Neuron (in vitro differentiated cells): Measurements from ENCODE around the gene SLITRK2.

ENCODE experiments used
- H2AFZ ChIP-seq: one replicate; pipeline ENCODE4 v1.6.1; 2013; ENCODE audit warnings: low read depth, mild to moderate bottlenecking, inconsistent platforms, low read length, moderate library complexity
- H3K27me3 ChIP-seq: one replicate; pipeline ENCODE4 v1.6.1; 2013; ENCODE audit warnings: low read length; ENCODE audit not compliant: insufficient read depth
- H3K36me3 ChIP-seq: one replicate; pipeline ENCODE4 v1.6.1; 2013; ENCODE audit warnings: low read length; ENCODE audit not compliant: insufficient read depth
- H3K4me1 ChIP-seq: one replicate; pipeline ENCODE4 v1.6.1; 2013; ENCODE audit warnings: low read length; ENCODE audit not compliant: insufficient read depth
- H3K4me3 ChIP-seq: 2 replicates; pipeline ENCODE4 v1.5.1; 2013; ENCODE audit warnings: mild to moderate bottlenecking, low read length, moderate library complexity
- H3K9me3 ChIP-seq: one replicate; pipeline ENCODE4 v1.6.1; 2013; ENCODE audit warnings: low read length

Gene SLITRK2

GRCh38 chrX:145817331-145818185 is at the start of gene SLITRK2:
Gene SLITRK2 (plus strand): TSS chrX:145817829. CDS start chrX:145822426, 4,597 bp downstream.
- Histone ChIP-seq H3K4me1 (no peaks in the 10 kb centered on the region), H3K27me3 (peaks cover 67% of the 10 kb centered on the region), H3K36me3 (no peaks in the 10 kb centered on the region), H3K9me3 (no peaks in the 10 kb centered on the region), H3K4me3 (no peak within 1 kb of the TSS), H2AFZ (no peak within 1 kb of the TSS)

DNA sequence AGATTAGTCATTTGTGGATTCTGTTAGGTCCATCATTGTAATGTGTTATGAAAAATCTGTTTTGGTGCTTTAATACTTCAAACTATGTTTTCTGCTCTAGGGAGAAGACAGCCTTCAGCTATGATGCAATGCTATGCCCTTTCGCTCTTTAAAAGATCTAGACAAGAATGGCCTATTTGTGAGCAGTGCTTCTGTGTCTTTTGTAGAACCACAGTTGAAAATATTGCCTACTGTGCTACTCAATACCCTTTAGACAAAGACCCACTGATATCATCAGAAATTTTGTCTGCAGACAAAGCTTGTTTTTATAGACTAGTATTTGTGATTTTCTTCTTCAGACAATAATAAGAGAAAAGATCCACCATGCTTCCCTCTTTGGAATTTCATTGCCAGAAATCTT is 44.6 kb upstream of the SLITRK2 start:
- H3K36me3 ChIP-seq = no peaks in the 10 kb centered on the region
- H3K4me1 ChIP-seq = no peaks in the 10 kb centered on the region
- H3K27me3 ChIP-seq = no peaks in the 10 kb centered on the region
- H3K9me3 ChIP-seq = no peaks in the 10 kb centered on the region
- H3K4me3 ChIP-seq = no peak overlapping the region
- H2AFZ ChIP-seq = no peak overlapping the region

GRCh38 chrX:145792281-145792680 is 25.3 kb upstream of the SLITRK2 start:
- peaks cover 3% of the 10 kb centered on the region for H3K27me3 ChIP-seq
- H3K36me3 ChIP-seq = no peaks in the 10 kb centered on the region
- H3K4me3 ChIP-seq = no peak overlapping the region
- no peaks in the 10 kb centered on the region for H3K4me1 ChIP-seq
- no peak overlapping the region for H2AFZ ChIP-seq
- no peaks in the 10 kb centered on the region for H3K9me3 ChIP-seq

DNA sequence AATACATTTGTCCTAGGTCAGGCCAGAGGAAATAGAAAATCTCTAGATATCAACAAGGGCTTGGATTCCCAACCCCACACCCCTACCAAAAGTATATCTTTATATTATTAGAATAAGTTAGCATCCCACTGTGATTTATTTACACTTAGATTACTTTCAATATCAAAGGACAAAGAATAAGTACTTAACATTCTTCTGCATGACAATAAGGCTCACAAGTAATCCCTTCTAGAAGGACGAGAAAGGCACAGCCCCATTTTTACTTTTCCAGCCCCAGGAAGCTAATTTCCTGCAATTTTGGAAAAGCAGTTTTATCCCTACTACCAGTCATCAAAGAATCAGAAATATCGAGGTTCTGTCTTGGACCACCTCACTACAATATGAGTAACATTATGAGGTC is 14.1 kb upstream of the SLITRK2 start:
- Histone ChIP-seq H3K27me3 (no peaks in the 10 kb centered on the region), H3K36me3 (no peaks in the 10 kb centered on the region), H3K4me3 (no peak overlapping the region), H2AFZ (no peak overlapping the region), H3K9me3 (no peaks in the 10 kb centered on the region), H3K4me1 (no peaks in the 10 kb centered on the region)

DNA sequence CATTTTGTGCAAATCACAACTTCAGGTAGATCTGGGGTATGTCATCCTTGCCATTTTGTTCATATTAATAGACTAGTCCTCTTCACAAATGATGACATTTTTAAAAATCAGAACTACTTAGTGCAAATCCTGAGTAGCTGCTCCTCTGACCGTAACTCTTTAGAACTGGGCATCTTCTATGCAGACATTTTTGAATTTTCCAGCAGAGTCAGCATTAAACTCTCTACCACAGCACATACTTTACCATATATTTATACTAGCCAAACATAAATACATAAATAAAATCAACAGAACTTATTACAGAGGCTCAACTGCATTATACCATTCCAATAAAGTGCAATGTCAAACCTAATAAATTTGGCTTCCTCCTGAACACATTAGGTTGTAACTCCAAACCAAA is 4.5 kb upstream of the SLITRK2 start:
- H3K4me1 ChIP-seq = no peaks in the 10 kb centered on the region
- peaks cover 30% of the 10 kb centered on the region for H3K27me3 ChIP-seq
- H3K36me3 ChIP-seq = no peaks in the 10 kb centered on the region
- no peaks in the 10 kb centered on the region for H3K9me3 ChIP-seq
- no peak overlapping the region for H3K4me3 ChIP-seq
- no peak overlapping the region for H2AFZ ChIP-seq

DNA sequence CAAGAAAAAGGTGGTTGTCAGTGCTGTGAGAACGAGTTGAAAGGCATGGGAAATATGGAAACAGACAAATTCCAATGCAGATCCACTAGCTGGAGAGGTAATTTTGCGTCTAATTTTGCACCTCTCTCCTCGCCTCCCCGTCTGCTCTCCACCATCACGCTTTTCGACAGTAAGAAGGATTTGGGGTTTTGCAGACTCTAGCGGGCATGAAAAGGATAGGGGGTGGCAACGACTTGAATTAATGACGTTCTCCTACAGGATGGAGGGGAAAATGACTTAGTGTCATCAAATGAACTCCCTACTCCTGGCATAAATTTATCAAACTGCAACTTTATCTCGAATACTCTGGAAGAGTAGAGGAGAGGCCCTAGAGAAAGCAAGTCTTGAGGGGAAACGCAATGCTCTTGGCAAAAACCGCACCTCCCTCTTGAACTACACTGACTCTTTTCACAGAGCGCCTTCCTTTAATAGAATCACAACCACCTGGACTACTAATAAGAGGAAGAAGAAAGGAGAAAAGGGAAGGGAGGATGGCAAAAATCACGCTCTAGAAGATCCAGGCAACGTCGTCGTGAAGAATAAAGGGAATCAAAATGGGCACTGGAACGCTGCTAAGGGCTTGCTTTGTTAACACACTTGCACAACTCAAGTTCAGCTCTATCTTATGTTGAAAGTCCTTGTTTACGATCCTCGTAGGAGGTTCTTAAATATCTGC is 871 bp upstream of the SLITRK2 start:
- Histone ChIP-seq H3K27me3 (peaks cover 59% of the 10 kb centered on the region), H3K4me1 (no peaks in the 10 kb centered on the region), H3K4me3 (no peak overlapping the region), H3K9me3 (no peaks in the 10 kb centered on the region), H2AFZ (no peak overlapping the region), H3K36me3 (no peaks in the 10 kb centered on the region)

GRCh38 chrX:145818186-145819113 is 821 bp downstream of the SLITRK2 start:
- Histone ChIP-seq H3K4me1 (no peaks in the 10 kb centered on the region), H3K4me3 (no peak overlapping the region), H2AFZ (no peak overlapping the region), H3K36me3 (no peaks in the 10 kb centered on the region), H3K9me3 (no peaks in the 10 kb centered on the region), H3K27me3 (peaks cover 75% of the 10 kb centered on the region)

DNA sequence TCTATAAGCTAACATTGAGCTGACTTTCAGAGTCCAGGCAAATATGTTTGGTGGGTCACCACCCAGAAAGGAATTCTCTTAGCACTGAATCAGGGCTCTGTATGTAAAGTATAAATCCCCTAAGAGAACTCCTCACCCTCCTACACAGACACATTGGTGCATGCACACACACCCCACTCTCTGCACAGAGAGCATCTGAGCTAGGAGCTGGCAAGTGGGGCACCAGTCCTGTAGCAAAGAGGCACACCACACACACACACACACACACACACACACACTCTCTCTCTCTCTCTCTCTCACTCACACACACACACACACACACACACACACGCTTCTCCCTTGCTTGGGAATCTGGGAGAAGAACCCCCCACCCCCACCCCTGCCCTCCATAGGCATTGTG is 3.2 kb downstream of the SLITRK2 start:
- peaks cover 79% of the 10 kb centered on the region for H3K27me3 ChIP-seq
- H2AFZ ChIP-seq = no peak overlapping the region
- no peaks in the 10 kb centered on the region for H3K36me3 ChIP-seq
- H3K4me3 ChIP-seq = no peak overlapping the region
- H3K9me3 ChIP-seq = no peaks in the 10 kb centered on the region
- no peaks in the 10 kb centered on the region for H3K4me1 ChIP-seq

DNA sequence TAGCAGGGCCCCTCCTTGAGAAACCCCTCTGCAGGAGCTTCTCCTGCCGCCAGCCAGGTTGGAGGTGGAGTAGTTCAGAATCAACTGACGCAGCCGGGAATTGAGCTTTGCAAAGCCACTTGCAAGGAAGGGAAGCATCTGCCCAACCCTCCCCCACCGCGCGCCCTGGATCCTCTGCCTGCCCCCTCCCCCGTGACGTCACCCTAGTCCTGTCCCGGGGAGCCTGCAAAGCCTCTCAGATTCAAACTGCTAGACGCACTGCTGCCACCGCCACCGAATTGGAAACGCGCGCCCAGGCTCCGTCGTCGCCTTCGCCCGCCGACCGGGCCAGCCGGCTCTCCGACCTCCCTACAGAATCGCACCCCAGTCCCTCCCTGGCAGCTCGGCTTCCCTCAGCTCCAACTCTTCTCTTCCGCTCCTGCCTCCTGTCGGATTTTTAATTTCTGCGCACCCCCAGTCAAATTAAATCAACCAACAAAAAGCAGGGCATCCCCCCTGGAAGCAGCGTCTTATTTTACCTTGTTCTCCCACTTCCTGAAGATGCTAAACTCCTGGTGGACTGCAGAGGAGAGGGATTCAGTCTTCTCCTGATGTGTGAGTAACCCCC is 3.8 kb downstream of the SLITRK2 start:
- Histone ChIP-seq H3K27me3 (peaks cover 74% of the 10 kb centered on the region), H3K4me3 (no peak overlapping the region)

DNA sequence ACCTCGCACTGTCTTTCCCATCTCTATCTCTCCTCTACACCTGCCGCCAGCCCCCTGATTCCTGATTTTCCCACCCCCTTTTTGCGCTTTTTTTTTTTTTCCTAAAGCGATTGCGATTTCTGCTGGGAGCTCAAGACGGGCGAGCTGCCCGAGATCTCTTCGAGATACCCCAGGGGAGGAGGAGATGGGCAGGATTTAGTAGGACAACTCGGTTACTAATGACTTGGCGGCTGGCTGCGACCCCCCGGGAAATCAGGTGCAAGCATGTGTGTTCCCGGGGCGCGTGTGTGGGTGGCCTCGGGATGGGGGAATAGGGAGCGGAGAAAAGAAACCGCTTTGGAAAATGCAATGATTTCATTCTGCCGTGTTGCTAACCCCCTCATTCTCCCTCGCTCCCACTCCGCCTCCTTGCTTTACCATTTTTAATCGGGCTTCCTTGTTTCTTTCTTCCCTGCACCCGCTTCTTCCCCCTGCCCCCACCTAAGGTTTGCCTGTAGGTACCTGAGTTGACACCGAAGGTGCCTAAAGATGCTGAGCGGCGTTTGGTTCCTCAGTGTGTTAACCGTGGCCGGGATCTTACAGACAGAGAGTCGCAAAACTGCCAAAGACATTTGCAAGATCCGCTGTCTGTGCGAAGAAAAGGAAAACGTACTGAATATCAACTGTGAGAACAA is 4.4 kb downstream of the SLITRK2 start:
- no peak overlapping the region for H2AFZ ChIP-seq
- H3K4me1 ChIP-seq = peaks cover 6% of the 10 kb centered on the region
- no peaks in the 10 kb centered on the region for H3K36me3 ChIP-seq
- no peaks in the 10 kb centered on the region for H3K9me3 ChIP-seq
- H3K27me3 ChIP-seq = peaks cover 67% of the 10 kb centered on the region
- H3K4me3 ChIP-seq = no peak overlapping the region

More for the DNA sequence above, 3.8 kb downstream of the SLITRK2 start:
- Histone ChIP-seq H3K36me3 (no peaks in the 10 kb centered on the region), H3K9me3 (no peaks in the 10 kb centered on the region), H3K4me1 (peaks cover 4% of the 10 kb centered on the region), H2AFZ (no peak overlapping the region)

DNA sequence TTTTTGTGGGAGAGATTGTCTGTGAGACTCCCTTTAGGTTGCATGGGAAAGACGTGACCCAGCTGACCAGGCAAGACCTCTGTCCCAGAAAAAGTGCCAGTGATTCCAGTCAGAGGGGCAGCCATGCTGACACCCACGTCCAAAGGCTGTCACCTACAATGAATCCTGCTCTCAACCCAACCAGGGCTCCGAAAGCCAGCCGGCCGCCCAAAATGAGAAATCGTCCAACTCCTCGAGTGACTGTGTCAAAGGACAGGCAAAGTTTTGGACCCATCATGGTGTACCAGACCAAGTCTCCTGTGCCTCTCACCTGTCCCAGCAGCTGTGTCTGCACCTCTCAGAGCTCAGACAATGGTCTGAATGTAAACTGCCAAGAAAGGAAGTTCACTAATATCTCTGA is 5.5 kb downstream of the SLITRK2 start:
- Histone ChIP-seq H3K4me1 (peaks cover 6% of the 10 kb centered on the region), H2AFZ (no peak overlapping the region), H3K36me3 (no peaks in the 10 kb centered on the region), H3K27me3 (peaks cover 62% of the 10 kb centered on the region), H3K4me3 (no peak overlapping the region), H3K9me3 (no peaks in the 10 kb centered on the region)

- Histone ChIP-seq H3K4me1 (peaks cover 6% of the 10 kb centered on the region), H3K36me3 (no peaks in the 10 kb centered on the region), H3K4me3 (no peak overlapping the region), H3K9me3 (no peaks in the 10 kb centered on the region), H3K27me3 (peaks cover 42% of the 10 kb centered on the region), H2AFZ (no peak overlapping the region)
Observed at GRCh38 chrX:145825896-145826295, 8.3 kb downstream of the SLITRK2 start.
